ENCODE data around the gene SND1.
"Not testable (repeated sequence)": the region's sequence is repeated elsewhere in the genome, so short reads cannot be mapped to it uniquely, and the experiment has no call there.

Gene SND1

DNA sequence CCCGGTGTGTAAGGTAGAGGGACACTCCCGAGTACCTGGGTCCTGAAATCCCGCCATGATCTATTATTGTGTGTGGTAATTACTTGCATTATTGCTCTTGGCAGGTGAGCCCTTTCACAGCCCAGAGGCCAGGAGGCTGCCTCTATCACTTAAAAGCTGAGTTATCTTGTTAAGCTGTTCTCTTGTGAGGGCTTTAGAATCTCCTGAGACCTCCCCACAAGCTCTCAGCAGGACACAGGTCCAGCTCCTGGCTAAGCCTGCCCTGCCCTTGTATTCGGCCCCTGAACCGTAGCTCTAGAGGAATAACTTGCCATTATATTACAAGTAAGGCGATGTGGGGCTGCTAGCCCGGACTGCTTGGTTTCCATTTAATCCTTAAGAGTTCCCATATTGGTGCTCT lies 13.9 kb downstream of the SND1 start:
- no peak overlapping the region for H3K4me3 ChIP-seq (ENCODE audit: low read depth, low read length)
- TF ChIP-seq, protein P1, sequence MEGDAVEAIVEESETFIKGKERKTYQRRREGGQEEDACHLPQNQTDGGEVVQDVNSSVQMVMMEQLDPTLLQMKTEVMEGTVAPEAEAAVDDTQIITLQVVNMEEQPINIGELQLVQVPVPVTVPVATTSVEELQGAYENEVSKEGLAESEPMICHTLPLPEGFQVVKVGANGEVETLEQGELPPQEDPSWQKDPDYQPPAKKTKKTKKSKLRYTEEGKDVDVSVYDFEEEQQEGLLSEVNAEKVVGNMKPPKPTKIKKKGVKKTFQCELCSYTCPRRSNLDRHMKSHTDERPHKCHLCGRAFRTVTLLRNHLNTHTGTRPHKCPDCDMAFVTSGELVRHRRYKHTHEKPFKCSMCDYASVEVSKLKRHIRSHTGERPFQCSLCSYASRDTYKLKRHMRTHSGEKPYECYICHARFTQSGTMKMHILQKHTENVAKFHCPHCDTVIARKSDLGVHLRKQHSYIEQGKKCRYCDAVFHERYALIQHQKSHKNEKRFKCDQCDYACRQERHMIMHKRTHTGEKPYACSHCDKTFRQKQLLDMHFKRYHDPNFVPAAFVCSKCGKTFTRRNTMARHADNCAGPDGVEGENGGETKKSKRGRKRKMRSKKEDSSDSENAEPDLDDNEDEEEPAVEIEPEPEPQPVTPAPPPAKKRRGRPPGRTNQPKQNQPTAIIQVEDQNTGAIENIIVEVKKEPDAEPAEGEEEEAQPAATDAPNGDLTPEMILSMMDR (IDR thresholded peaks at IDR 0.05; ENCODE audit: borderline replicate concordance, insufficient read depth, low read depth, low read length), result no peak

DNA sequence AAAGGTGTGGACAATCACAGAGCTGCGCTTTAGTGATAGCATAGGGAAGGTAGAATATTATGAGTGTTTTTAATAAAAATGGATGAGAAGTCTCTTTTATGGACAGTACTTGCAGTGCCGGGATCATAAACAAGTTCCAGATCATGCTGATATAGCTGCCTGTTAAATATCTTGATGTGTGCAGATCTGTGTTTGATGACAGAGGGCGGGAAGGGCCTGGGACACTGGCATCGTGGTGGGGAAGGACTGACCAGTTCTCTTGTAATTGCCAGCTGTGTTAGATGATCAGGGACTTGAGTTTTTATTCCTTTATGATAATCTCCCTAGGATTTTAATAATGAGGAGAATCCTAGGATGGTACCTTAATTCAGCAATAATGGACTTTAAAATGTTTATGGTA lies 14.6 kb downstream of the SND1 start:
- H3K4me3 ChIP-seq (ENCODE audit: low read depth, low read length), result no peak overlapping the region
- TF ChIP-seq, protein P1 (IDR thresholded peaks at IDR 0.05; ENCODE audit: borderline replicate concordance, insufficient read depth, low read depth, low read length), result no peak

GRCh38 chr7:127667017-127667670 lies 15.2 kb downstream of the SND1 start:
- TF ChIP-seq, protein P1 (IDR thresholded peaks at IDR 0.05; ENCODE audit: borderline replicate concordance, insufficient read depth, low read depth, low read length), result no peak

GRCh38 chr7:127667759-127668530 lies 16.0 kb downstream of the SND1 start:
- H3K4me3 ChIP-seq (ENCODE audit: low read depth, low read length), result no peak overlapping the region
- TF ChIP-seq, protein P1 (IDR thresholded peaks at IDR 0.05; ENCODE audit: borderline replicate concordance, insufficient read depth, low read depth, low read length), result no peak

More at GRCh38 chr7:127667017-127667670, 15.2 kb downstream of the SND1 start:
- H3K4me3 ChIP-seq (ENCODE audit: low read depth, low read length), result no peak overlapping the region

DNA sequence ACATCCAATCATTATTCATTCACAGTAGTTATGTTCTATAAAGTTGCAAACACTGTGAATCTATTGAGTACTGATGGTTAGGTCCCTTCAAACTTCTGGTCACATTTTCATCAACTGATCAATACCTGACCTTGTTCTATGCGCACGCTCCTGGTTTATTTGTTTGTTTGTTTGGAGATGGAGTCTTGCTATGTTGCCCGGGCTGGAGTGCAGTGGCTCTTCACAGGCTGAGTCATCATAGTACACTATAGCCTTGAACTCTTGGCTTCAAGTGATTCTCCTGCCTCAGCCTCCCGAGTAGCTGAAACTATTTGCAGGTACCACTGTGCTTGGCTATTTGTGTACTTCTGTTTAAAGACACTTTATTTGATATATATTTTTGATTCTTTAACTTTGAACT lies 19.3 kb downstream of the SND1 start:
- H3K4me3 ChIP-seq (ENCODE audit: low read depth, low read length), result no peak overlapping the region
- TF ChIP-seq, protein P1 (IDR thresholded peaks at IDR 0.05; ENCODE audit: borderline replicate concordance, insufficient read depth, low read depth, low read length), result no peak

GRCh38 chr7:127673902-127674301 lies 21.9 kb downstream of the SND1 start:
- H3K4me3 ChIP-seq (ENCODE audit: low read depth, low read length), result no peak overlapping the region
- TF ChIP-seq, protein P1 (IDR thresholded peaks at IDR 0.05; ENCODE audit: borderline replicate concordance, insufficient read depth, low read depth, low read length), result no peak

DNA sequence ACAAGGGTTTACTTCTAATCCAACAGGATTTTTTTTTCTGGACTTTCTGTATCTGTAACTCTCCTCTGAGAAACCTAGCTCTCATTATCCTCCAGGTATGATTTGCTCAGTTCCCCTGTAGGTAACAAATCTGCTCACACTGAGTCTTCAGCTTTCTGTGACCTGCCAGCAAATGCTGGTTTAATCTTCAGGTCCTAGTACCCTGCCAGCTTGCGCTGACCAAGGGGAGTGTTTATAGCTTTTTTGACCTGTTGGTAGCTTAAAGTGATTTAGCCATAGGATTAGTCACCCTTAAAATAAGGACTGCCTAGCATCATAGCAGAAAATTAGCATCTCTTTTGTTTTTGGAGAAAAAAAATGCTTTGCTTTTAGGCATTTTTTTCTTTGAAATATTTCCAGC lies 22.4 kb downstream of the SND1 start:
- no peak overlapping the region for H3K4me3 ChIP-seq (ENCODE audit: low read depth, low read length)
- TF ChIP-seq, protein P1 (IDR thresholded peaks at IDR 0.05; ENCODE audit: borderline replicate concordance, insufficient read depth, low read depth, low read length), result no peak

- H3K4me3 ChIP-seq (ENCODE audit: low read depth, low read length), result not testable (repeated sequence)
Measured at GRCh38 chr7:127674923-127675322, 22.9 kb downstream of the SND1 start.

Data from GM12875 (cell line).